ENCODE measurements around the gene PSD4.
A peak's percentile ranks its signal among the peaks of the same experiment; 100 is the strongest.

PSD4 gene

GRCh38 chr2:113173542-113174375 is at the start of gene PSD4:
Gene PSD4, plus strand, starts transcription at chr2:113173971. Its CDS starts 8,486 bp downstream, at chr2:113182457.
- DNase-seq (ENCODE audit: low read depth in 1 of 2, low spot score in 1 of 2), result peak; percentile 64 to 83

DNA sequence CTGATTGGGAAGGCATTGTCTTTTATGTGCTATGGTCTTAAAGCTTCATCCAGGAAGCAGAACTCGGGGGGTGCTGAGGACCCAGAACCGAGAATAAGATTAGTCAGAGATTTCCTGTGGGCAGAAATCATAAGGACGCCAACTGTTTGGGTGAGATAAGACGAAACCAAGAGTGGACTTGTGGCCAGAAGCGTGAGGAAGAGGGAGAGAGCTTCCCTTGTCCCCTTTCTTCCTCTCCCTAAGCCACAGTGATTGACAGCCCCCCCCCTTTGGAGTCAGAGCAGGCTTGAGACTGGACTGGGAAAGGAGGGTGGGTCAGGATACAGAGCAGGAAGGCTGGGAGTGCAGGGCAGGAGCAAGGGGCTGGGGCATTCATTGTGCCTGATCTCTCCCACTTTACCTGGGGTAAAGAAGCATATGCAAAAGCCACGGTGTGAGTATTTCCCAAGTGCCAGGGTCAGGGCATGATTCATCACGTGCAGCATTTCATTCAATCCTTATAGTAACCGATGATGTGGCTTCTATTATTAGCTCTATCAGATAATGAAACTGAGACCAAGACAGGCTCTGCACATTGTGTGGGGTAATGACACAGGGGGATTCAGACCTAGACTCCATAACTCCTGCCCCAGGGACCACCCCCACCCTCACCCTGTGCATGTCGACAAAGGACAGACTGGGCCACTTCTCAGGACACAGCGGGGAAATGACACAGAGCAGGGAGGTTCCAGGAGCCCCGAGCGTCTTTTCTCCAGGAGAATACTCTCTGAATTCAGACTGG is 49.4 kb upstream of the PSD4 start:
- no peak for DNase-seq (ENCODE audit: low read depth in 1 of 2, low spot score in 1 of 2)

DNA sequence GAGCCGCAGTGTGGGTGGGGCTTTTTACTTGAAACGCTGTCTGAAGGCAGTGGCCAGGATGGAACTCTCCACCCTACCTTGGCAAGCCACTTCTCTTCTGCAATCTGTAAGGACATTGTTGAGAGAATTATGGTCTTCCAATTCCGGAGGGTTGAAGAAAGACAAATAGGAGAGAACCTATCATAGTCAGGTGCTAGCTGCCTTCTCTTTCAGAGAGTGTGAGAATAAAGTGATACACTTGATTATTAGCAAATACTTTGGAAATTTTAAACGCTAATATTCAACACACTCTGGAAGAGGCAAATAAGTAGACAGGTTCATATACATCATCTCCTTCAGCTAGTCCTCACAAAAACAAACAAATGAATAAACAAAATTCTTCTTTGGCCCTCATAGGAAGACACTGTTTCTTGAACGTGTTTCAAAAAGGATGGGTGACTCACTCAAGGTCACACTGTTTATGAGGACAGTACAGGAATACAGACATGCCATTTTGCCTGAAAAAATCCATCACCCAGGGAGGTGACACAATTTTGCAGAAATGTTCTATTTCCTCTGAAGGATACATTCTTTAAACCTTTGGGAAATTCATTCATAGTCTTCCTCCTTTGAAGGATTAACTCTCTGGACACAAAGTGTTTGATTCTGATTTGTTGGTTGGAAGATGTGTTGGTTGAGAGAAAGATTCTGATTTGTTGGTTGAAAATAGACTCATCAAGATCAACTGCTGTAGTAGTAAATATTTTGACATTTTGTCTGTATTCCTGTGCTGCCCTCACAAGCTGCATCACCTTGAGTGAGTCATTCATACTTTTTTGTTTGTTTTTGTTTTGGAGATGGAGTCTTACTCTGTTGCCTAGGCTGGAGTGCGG is 48.6 kb upstream of the PSD4 start:
- no peak for DNase-seq (ENCODE audit: low read depth in 1 of 2, low spot score in 1 of 2)

- no peak for DNase-seq (ENCODE audit: low read depth in 1 of 2, low spot score in 1 of 2)
Measured at GRCh38 chr2:113126845-113127645, 46.7 kb upstream of the PSD4 start, which contains the start of gene IL1RN. Gene IL1RN, plus strand, starts transcription at chr2:113127598. Its CDS starts 27 bp downstream, at chr2:113127625.

DNA sequence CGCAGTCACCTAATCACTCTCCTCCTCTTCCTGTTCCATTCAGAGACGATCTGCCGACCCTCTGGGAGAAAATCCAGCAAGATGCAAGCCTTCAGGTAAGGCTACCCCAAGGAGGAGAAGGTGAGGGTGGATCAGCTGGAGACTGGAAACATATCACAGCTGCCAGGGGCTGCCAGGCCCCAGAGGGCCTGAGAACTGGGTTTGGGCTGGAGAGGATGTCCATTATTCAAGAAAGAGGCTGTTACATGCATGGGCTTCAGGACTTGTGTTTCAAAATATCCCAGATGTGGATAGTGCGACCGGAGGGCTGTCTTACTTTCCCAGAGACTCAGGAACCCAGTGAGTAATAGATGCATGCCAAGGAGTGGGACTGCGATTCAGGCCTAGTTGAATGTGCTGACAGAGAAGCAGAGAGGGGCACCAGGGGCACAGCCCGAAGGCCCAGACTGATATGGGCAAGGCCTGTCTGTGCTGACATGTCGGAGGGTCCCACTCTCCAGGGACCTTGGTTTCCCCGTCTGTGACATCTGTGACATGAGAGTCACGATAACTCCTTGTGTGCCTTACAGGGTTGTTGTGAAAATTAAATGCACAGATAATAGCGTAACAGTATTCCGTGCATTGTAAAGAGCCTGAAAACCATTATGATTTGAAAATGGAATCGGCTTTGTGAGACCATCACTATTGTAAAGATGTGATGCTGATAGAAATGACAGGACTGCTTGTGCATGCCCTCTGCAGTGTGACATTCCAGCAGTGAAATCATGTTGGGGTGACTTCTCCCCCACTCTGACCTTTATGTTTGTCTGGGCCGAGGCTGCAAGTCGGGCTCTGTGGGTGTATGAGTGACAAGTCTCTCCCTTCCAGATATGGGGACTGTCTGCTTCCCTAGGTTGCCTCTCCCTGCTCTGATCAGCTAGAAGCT is 45.9 kb upstream of the PSD4 start:
- DNase-seq (ENCODE audit: low read depth in 1 of 2, low spot score in 1 of 2), result no peak

DNA sequence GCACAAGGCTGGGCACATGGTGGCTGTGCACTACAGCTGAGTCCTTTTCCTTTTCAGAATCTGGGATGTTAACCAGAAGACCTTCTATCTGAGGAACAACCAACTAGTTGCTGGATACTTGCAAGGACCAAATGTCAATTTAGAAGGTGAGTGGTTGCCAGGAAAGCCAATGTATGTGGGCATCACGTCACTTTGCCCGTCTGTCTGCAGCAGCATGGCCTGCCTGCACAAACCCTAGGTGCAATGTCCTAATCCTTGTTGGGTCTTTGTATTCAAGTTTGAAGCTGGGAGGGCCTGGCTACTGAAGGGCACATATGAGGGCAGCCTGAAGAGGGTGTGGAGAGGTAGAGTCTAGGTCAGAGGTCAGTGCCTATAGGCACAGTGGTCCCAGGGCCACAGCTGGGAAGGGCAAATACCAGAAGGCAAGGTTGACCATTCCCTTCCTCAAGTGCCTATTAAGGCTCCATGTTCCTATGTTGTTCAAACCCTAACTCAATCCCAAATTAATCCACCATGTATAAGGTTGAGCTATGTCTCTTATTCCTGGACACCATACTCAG is 44.2 kb upstream of the PSD4 start:
- no peak for DNase-seq (ENCODE audit: low read depth in 1 of 2, low spot score in 1 of 2)

DNA sequence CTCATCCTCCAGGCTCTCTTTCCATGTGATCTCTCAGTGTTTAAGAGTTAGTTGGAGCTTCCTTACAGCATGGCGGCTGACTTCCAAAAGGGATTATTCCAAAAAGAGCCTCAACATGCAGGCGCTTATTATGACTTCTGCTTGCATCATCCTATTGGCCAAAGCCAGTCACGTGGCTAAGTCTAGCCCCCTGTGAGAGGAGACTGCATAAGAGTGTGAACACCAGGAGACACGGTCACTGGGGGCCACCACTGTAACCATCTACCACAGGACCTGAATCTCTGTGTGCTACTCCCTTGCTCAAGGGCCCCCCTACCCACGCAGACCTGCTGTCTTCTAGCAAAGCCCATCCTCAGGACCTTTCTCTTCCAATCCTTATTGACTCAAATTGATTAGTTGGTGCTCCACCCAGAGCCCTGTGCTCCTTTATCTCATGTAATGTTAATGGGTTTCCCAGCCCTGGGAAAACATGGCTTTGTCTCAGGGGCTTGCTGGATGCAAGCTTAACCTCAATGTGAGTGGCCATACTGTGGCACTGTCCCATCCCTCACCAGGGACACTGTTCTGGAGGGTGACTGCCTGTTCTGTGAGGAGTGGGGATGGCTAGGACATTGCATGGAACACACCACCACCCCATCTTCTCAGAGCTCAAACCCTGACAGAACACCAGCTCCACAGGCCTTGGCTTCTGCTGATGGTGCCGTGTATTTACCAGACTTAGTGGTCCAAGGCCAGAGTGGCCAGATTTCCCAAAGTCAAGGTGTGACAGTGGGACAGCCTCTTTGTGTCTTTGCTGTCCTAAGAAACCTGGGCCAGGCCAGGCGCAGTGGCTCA is 42.2 kb upstream of the PSD4 start:
- DNase-seq (ENCODE audit: low read depth in 1 of 2, low spot score in 1 of 2), result no peak

GRCh38 chr2:113132414-113133021 is 41.3 kb upstream of the PSD4 start:
- DNase-seq (ENCODE audit: low read depth in 1 of 2, low spot score in 1 of 2), result no peak

DNA sequence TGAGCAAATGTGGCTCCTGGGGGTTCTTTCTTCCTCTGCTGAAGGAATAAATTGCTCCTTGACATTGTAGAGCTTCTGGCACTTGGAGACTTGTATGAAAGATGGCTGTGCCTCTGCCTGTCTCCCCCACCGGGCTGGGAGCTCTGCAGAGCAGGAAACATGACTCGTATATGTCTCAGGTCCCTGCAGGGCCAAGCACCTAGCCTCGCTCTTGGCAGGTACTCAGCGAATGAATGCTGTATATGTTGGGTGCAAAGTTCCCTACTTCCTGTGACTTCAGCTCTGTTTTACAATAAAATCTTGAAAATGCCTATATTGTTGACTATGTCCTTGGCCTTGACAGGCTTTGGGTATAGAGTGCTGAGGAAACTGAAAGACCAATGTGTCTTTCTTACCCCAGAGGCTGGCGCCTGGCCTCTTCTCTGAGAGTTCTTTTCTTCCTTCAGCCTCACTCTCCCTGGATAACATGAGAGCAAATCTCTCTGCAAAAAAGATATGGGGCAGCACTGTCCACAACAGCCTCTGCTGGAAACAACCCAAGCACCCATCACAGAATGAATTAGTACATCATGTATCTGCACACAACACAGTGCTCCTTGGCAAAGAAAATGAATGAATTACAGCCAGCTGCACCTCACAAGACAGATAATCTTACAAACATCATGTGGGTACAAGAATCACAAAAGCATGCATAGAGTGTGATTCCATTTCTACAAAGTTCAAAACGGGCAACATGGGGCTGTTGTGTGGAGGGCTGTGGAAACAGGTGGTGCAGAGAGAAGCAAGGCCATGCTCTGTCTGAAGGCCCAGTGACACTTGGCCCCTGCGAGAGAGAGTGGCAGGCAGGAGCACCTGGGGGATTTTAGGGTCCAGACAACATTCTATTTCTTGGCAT is 39.8 kb upstream of the PSD4 start:
- DNase-seq (ENCODE audit: low read depth in 1 of 2, low spot score in 1 of 2), result no peak

DNA sequence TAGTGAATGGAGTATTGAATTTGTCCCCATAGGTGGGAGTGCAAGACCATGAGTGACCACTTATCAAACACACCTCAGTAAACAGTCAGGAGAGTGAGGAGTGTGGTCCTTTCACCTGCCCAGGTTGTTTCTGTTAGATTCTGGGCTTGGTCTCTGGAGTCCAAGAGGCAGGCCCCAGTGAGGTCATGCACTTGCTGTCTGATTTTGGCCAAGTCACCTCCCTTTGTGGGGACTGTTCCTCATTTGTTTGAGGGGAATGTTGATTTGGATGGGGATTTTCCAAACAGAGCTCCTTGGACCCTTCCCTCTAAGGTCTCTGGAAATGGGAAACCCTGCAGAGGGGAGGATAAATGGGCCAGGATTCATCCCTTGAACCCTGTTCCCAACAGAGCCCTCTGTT is 39.1 kb upstream of the PSD4 start:
- no peak for DNase-seq (ENCODE audit: low read depth in 1 of 2, low spot score in 1 of 2)

DNA sequence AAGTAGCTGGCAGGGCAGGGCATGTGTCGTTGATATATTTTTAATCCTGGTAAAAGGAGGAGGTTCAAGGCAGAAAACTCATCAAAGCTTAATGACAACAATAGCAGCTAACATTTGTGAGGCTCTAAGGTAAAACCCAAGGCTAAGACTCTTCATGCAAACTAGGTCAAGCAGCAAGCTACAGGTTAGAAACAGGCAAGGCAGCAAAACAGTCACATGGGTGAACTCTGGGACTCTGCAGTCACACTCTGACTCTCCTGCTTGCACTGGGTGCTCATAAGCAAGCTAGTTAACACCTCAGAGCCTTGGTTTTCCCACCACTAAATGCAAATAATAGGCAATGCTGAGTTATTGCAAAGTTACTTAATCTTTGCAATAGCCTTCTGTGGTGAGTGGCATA is 38.5 kb upstream of the PSD4 start:
- no peak for DNase-seq (ENCODE audit: low read depth in 1 of 2, low spot score in 1 of 2)

DNA sequence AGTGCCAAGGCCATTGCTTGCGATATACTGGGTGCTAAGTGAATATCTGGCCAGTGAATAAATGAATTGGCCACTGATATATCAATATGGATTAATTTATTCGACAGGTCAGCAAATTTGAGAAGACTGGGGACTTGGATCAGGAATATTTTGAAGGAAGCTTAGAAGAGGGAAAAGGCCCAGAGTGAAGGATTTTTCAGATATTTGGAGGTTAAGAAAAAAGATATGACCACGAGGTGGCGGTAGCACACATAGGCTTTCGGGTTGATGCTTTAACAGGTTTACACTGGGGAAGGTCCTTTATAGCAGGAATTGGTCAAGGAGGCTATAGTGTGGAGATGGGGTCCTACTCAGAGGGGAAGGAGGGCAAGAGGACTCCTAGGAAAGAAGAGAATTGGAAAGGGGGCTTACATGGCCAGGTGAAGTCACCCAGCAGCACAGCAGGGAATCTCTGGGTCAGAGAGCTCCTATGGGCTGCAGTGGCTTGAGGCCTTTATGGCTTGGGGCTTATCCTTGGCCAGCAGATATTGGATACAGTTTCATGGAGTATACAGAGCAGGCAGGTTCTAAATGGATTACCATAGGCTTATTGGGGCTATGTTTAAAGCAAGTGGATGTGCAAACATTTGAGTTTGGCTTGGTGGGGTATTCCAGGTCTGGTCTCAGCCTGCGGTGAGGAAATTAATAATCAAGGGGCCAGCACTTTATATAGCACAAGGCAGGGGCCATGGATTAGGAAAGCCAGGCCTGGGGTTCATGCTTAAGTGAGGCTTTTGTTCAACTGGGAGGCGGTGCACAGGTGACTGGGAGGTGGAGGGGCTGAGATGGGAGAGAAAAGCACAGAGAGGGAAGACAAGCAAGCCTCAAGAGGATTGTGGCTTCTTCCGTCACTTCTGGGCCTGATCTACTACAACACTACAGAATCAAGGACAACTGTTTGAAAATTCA is 36.7 kb upstream of the PSD4 start:
- peak in 1 of 2 donors; percentile 51 for DNase-seq (ENCODE audit: low read depth in 1 of 2, low spot score in 1 of 2)

DNA sequence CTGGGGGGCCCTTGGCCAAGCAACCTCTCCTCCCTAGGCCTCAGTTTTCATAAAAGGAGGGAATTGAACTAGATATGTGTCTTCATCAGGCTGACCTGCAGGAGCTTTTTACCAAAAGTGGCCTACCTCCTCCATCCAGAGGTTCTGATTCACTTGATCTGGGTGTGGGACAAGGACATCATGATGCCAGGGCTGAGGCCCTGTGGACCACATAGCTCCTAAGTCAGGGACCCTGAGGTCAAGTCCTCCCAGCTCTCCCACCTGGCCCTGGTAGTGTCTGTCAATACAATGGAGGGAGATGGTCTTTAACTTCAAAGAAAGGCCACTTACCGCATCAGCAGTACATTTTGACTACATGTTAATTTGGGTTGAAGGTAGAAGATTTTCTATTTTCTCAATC is 35.9 kb upstream of the PSD4 start:
- DNase-seq (ENCODE audit: low read depth in 1 of 2, low spot score in 1 of 2), result no peak

- DNase-seq (ENCODE audit: low read depth in 1 of 2, low spot score in 1 of 2), result peak in 1 of 2 donors; percentile 67
Measured at GRCh38 chr2:113138428-113139322, 35.1 kb upstream of the PSD4 start.

- DNase-seq (ENCODE audit: low read depth in 1 of 2, low spot score in 1 of 2), result no peak
Measured at GRCh38 chr2:113141451-113141850, 32.3 kb upstream of the PSD4 start.
